Cerebellar nuclear complex (tissue), 1 donor: ENCODE measurements around the gene BBS5.

Experiments used
- DNase-seq, 2 experiments: peaks; one replicate each; lab custom pipeline; 2025; lab: John Stamatoyannopoulos, UW

The BBS5 gene

GRCh38 chr2:169546756-169547155 is 67.5 kb downstream of the BBS5 start:
- DNase-seq, result no peak
